Natural killer cell treated with Interleukin-12 subunit alpha and Interleukin-12 subunit beta and Interleukin-15 and Interleukin-18, amount 100 ng/mL, for 72 hours (primary cell): ENCODE results near the gene MACROD2. TPM values are rescaled to one million over a fixed set of nuclear protein-coding genes. Genes with fewer than 3 reads are reported as not detected.

Source experiments
- ATAC-seq, 2 donors: fragments of 150-1000 bp; cut with Tn5 transposase in 1 of 2; sonication (Bioruptor Pico), chemical (Tn5 transposase) in 1 of 2; 2 replicates each; pipeline ENCODE4 v1.10.0; 2021
- DNase-seq: peaks from one replicate; pipeline ENCODE4 v3.0.0; 2022; ENCODE audit warnings: low spot score
- H3K27ac Mint-ChIP-seq, 2 donors: 1 replicate in 1 of 2; 2 replicates in 1 of 2; pipeline ENCODE4 v1.8.0; 2022; ENCODE audit warnings: mixed read lengths in 2 of 2, mild to moderate bottlenecking in 1 of 2, moderate library complexity in 1 of 2
- H3K27me3 Mint-ChIP-seq, 2 donors: 1 replicate in 1 of 2; 2 replicates in 1 of 2; pipeline ENCODE4 v1.8.0; 2022; ENCODE audit warnings: mixed read lengths in 2 of 2
- H3K36me3 Mint-ChIP-seq: one replicate; pipeline ENCODE4 v1.8.0; 2022; ENCODE audit warnings: mixed read lengths
- H3K4me1 Mint-ChIP-seq, 2 donors: 1 replicate in 1 of 2; 2 replicates in 1 of 2; pipeline ENCODE4 v1.8.0; 2022; ENCODE audit warnings: low read depth in 2 of 2, mixed read lengths in 2 of 2, mild to moderate bottlenecking in 1 of 2
- H3K4me3 Mint-ChIP-seq: one replicate; pipeline ENCODE4 v1.8.0; 2022; ENCODE audit warnings: mixed read lengths
- H3K9me3 Mint-ChIP-seq: 2 replicates; pipeline ENCODE4 v1.8.0; 2022; ENCODE audit warnings: mixed read lengths
- total RNA-seq, 2 donors: library from RNA; stranded (reverse); gene quantifications; one replicate each; pipeline ENCODE4 v1.2.3, GENCODE V29; 2022

Gene MACROD2
- total RNA-seq, 2 donors from 2014 or later, result not detected

GRCh38 chr20:14780508-14780907 lies 785.2 kb downstream of the MACROD2 start:
- DNase-seq (no peak), ATAC-seq (no peak)
- no peaks in the 10 kb centered on the region for H3K27me3 Mint-ChIP-seq
- H3K9me3 Mint-ChIP-seq, result peaks cover 20% of the 10 kb centered on the region
- no peak overlapping the region for H3K27ac Mint-ChIP-seq
- H3K36me3 Mint-ChIP-seq, result peaks cover under 1% of the 10 kb centered on the region
- no peaks in the 10 kb centered on the region for H3K4me1 Mint-ChIP-seq
- H3K4me3 Mint-ChIP-seq, result no peak overlapping the region

GRCh38 chr20:14782731-14783130 lies 787.4 kb downstream of the MACROD2 start:
- Mint-ChIP-seq H3K4me3 (no peak overlapping the region), H3K27me3 (no peaks in the 10 kb centered on the region), H3K4me1 (no peaks in the 10 kb centered on the region), H3K27ac (no peak overlapping the region), H3K9me3 (peaks cover 23% of the 10 kb centered on the region), H3K36me3 (peaks cover 6% of the 10 kb centered on the region)
- ATAC-seq (no peak), DNase-seq (no peak)

- peaks cover 6% of the 10 kb centered on the region for H3K36me3 Mint-ChIP-seq
- H3K4me3 Mint-ChIP-seq, result no peak overlapping the region
- peaks cover 17% of the 10 kb centered on the region for H3K9me3 Mint-ChIP-seq
- no peak for ATAC-seq
- H3K27me3 Mint-ChIP-seq, result no peaks in the 10 kb centered on the region
- no peak overlapping the region for H3K27ac Mint-ChIP-seq
- no peaks in the 10 kb centered on the region for H3K4me1 Mint-ChIP-seq
- DNase-seq, result no peak
These were observed 788.5 kb downstream of the MACROD2 start for GRCh38 chr20:14783766-14784165.

DNA sequence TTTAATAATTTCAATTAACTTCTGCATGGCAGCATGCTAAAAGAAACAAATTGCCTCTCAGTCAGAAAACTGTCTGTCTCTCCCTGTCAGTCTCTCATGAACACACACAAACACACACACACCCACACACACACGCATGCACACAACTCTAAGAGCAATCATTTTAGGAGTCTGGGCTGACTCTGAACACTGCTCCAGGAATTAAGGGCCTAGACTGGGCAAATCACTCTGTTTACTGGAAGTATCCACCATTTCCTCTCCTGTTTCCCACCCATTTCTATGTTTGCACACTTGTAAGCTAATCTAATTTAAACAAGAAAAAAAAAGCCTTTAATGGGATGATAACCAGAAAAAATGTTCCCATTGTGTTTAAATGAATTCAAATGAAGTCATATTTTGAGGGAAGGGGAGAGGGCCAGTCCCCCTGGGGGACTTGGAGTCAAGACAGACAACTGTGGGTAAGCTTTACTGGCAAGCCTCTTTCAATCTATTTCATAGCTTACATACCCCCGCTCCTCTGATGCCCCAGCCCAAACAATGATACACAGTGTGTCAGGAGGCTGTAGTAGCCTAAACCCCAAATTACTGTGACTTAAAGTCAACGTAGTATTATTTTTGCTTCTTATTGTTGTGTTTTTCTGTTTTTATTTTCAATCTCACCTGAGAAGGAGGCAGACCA lies 789.9 kb downstream of the MACROD2 start:
- H3K36me3 Mint-ChIP-seq, result peaks cover 6% of the 10 kb centered on the region
- DNase-seq, result no peak
- no peak overlapping the region for H3K27ac Mint-ChIP-seq
- H3K27me3 Mint-ChIP-seq, result no peaks in the 10 kb centered on the region
- ATAC-seq, result no peak
- H3K9me3 Mint-ChIP-seq, result peaks cover 17% of the 10 kb centered on the region
- H3K4me3 Mint-ChIP-seq, result no peak overlapping the region
- H3K4me1 Mint-ChIP-seq, result no peaks in the 10 kb centered on the region

DNA sequence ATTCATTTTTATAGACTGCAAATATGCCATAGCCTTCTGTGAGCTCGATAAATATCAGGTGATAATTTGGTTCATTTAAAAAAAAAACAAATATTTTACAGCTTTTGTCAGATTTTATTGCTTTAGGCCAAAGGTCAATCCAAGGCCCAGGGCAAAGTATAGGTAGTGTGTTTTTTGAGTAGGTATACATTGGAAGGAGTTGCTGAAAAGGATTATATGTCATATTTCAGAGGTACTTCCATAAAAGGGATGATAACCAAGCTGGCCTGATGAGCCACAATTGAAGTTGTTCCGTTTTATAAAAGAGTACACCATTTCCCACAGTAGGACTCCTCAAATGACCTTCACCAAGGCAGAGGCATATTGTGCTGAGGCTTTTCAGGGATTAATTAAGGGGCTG lies 794.9 kb downstream of the MACROD2 start:
- H3K27me3 Mint-ChIP-seq, result no peaks in the 10 kb centered on the region
- ATAC-seq (no peak), DNase-seq (no peak)
- H3K9me3 Mint-ChIP-seq, result peaks cover 13% of the 10 kb centered on the region
- H3K4me3 Mint-ChIP-seq, result no peak overlapping the region
- no peaks in the 10 kb centered on the region for H3K4me1 Mint-ChIP-seq
- peaks cover 12% of the 10 kb centered on the region for H3K36me3 Mint-ChIP-seq
- H3K27ac Mint-ChIP-seq, result no peak overlapping the region

DNA sequence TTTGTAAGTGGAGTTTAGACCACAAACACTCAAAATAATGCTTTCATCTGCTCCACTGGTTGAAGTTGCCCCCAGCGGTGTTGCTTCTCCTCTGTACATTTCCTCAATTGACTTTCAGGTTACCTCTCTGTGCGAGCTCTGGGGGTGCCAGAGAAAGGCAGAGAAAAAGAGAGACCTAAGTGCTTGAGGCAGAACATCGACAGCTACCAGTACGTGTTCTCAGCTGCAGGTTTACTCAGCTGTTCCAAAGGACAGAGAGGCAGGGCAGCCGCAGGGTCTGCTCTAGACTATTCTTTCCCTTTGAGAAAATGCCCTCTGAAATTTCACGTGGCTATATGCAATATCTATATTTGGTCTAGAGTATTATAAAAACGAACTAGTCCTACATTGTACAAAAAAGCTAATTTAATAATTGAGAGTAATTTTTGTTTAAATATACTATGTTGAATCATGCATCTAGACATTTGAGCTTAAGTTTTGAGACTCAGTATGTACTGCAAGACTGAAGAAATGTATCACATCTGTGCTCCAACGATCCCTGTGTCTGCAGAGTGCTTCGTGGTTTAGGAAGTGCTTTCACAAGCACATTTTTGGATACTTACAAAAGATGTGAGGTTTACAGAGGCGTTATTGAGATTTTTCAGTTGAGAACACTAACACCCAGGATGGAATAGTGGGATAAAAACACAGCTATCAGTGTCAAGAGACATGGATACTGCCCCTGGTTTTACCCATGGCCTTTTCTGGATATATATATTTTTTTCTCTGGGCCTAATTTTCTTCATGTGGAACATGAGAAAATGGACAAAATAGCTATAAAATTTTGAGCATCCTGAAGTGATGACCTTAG lies 795.7 kb downstream of the MACROD2 start:
- Mint-ChIP-seq H3K27ac (no peak overlapping the region), H3K4me1 (no peaks in the 10 kb centered on the region), H3K36me3 (peaks cover 10% of the 10 kb centered on the region), H3K9me3 (peaks cover 10% of the 10 kb centered on the region), H3K27me3 (no peaks in the 10 kb centered on the region), H3K4me3 (no peak overlapping the region)
- DNase-seq, result no peak
- ATAC-seq, result no peak

DNA sequence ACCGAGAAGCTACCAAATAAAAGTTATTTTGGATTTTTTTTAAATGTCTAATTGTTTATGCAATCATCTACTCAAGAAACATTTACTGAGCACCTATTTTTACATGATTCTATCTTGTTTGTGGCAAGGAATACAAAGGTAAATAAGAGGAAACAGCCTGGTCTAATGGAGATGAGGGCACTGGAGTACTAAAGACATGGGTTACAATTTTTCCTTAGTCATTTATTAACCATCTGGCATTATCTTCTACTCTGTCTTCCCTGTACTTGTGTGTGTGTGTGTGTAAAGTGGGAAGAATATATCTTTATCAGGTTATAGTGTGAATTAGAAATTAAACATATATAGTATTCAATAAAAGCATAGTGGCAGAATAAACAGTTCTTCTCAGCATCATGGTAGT lies 797.6 kb downstream of the MACROD2 start:
- DNase-seq (no peak), ATAC-seq (no peak)
- Mint-ChIP-seq H3K9me3 (peaks cover 20% of the 10 kb centered on the region), H3K27ac (no peak overlapping the region), H3K27me3 (no peaks in the 10 kb centered on the region), H3K4me1 (no peaks in the 10 kb centered on the region), H3K4me3 (no peak overlapping the region), H3K36me3 (peaks cover 10% of the 10 kb centered on the region)

GRCh38 chr20:14799545-14800216 lies 804.4 kb downstream of the MACROD2 start:
- H3K9me3 Mint-ChIP-seq, result peaks cover 20% of the 10 kb centered on the region
- DNase-seq, result no peak
- no peak for ATAC-seq
- H3K4me1 Mint-ChIP-seq, result no peaks in the 10 kb centered on the region
- H3K4me3 Mint-ChIP-seq, result no peak overlapping the region
- H3K27ac Mint-ChIP-seq, result no peak overlapping the region
- H3K27me3 Mint-ChIP-seq, result no peaks in the 10 kb centered on the region
- peaks cover 8% of the 10 kb centered on the region for H3K36me3 Mint-ChIP-seq

DNA sequence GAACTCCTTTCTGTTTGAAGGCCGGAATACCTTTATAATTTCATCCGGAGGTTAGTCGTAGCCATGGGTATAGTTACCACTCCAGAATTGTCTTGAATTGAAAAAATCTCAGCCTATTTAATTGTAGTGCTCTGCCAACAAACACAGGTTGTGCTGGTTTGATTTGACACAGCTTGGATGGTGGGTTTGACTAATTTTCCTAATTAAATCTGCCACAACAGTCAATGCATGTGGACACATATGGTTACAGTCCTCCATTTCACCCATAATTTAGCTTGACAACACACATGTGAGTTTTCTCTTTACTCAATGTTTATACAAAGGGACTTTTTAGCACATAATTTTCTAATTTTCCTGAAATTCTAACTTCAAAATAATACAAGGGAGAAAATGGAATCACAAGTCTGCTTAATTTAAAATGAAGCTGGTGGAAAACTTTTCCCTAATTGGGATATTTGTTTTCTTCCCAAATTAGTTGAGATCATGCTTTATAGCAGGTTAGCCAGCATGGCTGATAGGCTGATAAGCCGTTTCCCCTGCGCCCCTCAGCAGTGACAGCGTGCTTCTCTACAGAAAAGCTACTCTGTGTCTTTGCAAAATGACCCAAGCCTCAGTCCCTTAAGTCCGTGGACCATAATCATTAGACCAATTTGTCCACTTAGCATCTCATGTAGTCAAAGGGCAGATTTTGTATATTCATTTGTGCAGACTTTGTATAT lies 805.5 kb downstream of the MACROD2 start:
- Mint-ChIP-seq H3K4me1 (no peaks in the 10 kb centered on the region), H3K36me3 (no peaks in the 10 kb centered on the region), H3K27me3 (no peaks in the 10 kb centered on the region), H3K9me3 (peaks cover 15% of the 10 kb centered on the region), H3K27ac (no peak overlapping the region), H3K4me3 (no peak overlapping the region)
- no peak for ATAC-seq
- no peak for DNase-seq

- Mint-ChIP-seq H3K36me3 (no peaks in the 10 kb centered on the region), H3K27ac (no peak overlapping the region), H3K27me3 (no peaks in the 10 kb centered on the region), H3K9me3 (peaks cover 13% of the 10 kb centered on the region), H3K4me1 (no peaks in the 10 kb centered on the region), H3K4me3 (no peak overlapping the region)
- ATAC-seq (no peak), DNase-seq (no peak)
These were observed 806.4 kb downstream of the MACROD2 start for GRCh38 chr20:14801591-14802325.

DNA sequence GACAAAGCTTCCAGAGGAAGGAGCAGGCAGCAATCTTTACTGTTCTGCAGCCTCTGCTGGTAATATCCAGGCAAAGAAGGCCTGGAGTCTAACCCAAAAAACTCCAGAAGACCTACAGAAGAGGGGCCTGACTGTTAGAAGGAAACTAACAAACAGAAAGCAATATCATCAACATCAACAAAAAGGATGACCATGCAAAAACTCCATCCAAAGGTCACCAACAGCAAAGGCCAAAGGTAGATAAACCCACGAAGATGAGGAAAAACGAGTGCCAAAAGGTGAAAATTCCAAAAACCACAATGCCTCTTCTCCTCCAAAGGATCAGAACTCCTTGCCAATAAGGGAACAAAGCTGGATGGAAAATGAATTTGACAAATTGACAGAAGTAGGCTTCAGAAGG lies 811.9 kb downstream of the MACROD2 start:
- Mint-ChIP-seq H3K36me3 (peaks cover 18% of the 10 kb centered on the region), H3K4me1 (no peaks in the 10 kb centered on the region), H3K9me3 (peaks cover 30% of the 10 kb centered on the region), H3K27ac (no peak overlapping the region), H3K27me3 (no peaks in the 10 kb centered on the region), H3K4me3 (no peak overlapping the region)
- DNase-seq (no peak), ATAC-seq (no peak)

DNA sequence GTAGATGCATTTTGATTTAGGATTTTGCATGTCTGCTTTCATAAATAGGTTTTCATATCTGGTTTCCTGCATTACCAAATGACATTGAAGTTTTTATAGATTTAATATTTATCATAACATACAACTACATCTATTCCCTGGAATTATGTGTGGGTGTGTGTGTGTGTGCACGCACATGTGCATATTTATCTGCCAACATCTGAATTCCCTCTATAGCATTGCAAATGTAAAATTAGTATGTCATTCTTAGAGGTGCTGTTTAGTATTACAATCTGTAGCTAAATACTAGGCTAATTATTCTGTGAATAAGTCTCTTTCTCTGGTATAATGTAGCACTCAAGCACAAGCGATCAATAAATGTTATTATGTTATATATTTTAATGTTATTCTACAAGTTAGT lies 820.0 kb downstream of the MACROD2 start:
- Mint-ChIP-seq H3K27ac (no peak overlapping the region), H3K27me3 (no peaks in the 10 kb centered on the region), H3K4me1 (no peaks in the 10 kb centered on the region), H3K9me3 (peaks cover 18% of the 10 kb centered on the region), H3K4me3 (no peak overlapping the region), H3K36me3 (peaks cover 14% of the 10 kb centered on the region)
- ATAC-seq, result no peak
- DNase-seq, result no peak

- Mint-ChIP-seq H3K4me1 (no peaks in the 10 kb centered on the region), H3K4me3 (no peak overlapping the region), H3K27ac (no peak overlapping the region), H3K36me3 (peaks cover 14% of the 10 kb centered on the region), H3K9me3 (peaks cover 18% of the 10 kb centered on the region), H3K27me3 (no peaks in the 10 kb centered on the region)
- no peak for DNase-seq
- no peak for ATAC-seq
These were observed 821.2 kb downstream of the MACROD2 start for GRCh38 chr20:14816471-14816870.
